NCI-H748 (cell line): ENCODE measurements around the gene ZNF329.
"Not testable (repeated sequence)": the region's sequence is repeated elsewhere in the genome, so short reads cannot be mapped to it uniquely, and the experiment has no call there.

Experiments
- DNase-seq: peaks from one replicate; lab custom pipeline; 2025; ENCODE audit not compliant: unreplicated experiment; lab: John Stamatoyannopoulos, UW

ZNF329 gene

GRCh38 chr19:58150328-58150921 is at the start of gene ZNF329:
Gene ZNF329, minus strand, starts transcription at chr19:58150789. Its CDS starts 21,286 bp downstream, at chr19:58129503.
- DNase-seq, result peak; percentile 93

- DNase-seq, result peak; percentile 48
Measured at GRCh38 chr19:58196901-58197616, 46.5 kb upstream of the ZNF329 start.

- no peak for DNase-seq
Measured at GRCh38 chr19:58183817-58184215, 33.2 kb upstream of the ZNF329 start.

- peak; percentile 98 for DNase-seq
Measured at GRCh38 chr19:58182989-58183816, 32.6 kb upstream of the ZNF329 start, which contains the start of gene ZNF274. Gene ZNF274, plus strand, starts transcription at chr19:58183061. Its CDS starts 905 bp downstream, at chr19:58183966.

GRCh38 chr19:58182577-58182988 is 32.0 kb upstream of the ZNF329 start:
- DNase-seq, result no peak

GRCh38 chr19:58181902-58182576 is 31.4 kb upstream of the ZNF329 start:
- peak; percentile 75 for DNase-seq

GRCh38 chr19:58170860-58171259 is 20.3 kb upstream of the ZNF329 start:
- DNase-seq, result peak; percentile 13

GRCh38 chr19:58166708-58167280 is 16.2 kb upstream of the ZNF329 start:
- peak; percentile 28 for DNase-seq

GRCh38 chr19:58166268-58166667 is 15.7 kb upstream of the ZNF329 start:
- no peak for DNase-seq

- DNase-seq, result no peak
Measured at GRCh38 chr19:58157045-58157728, 6.6 kb upstream of the ZNF329 start.

GRCh38 chr19:58154679-58155648 is 4.4 kb upstream of the ZNF329 start:
- DNase-seq, result peak; percentile 98

GRCh38 chr19:58154287-58154678 is 3.7 kb upstream of the ZNF329 start:
- DNase-seq, result peak; percentile 48

- DNase-seq, result no peak
Measured at GRCh38 chr19:58153386-58153785, 2.8 kb upstream of the ZNF329 start.

- DNase-seq, result not testable (repeated sequence)
Measured at GRCh38 chr19:58147475-58147874, 3.1 kb downstream of the ZNF329 start.

- no peak for DNase-seq
Measured at GRCh38 chr19:58145849-58146248, 4.7 kb downstream of the ZNF329 start.

GRCh38 chr19:58134244-58134643 is 16.3 kb downstream of the ZNF329 start:
- DNase-seq, result no peak

GRCh38 chr19:58129284-58129683 is 21.3 kb downstream of the ZNF329 start:
- no peak for DNase-seq

- DNase-seq, result peak; percentile 37
Measured at GRCh38 chr19:58128041-58128685, 22.4 kb downstream of the ZNF329 start.
